B cell (primary cell): ENCODE measurements around the gene PIGQ.

Experiments
- CTCF ChIP-seq: fragments of 200-600 bp; IDR thresholded peaks from one replicate; pipeline ENCODE4 v1.8.0; 2022; ENCODE audit warnings: antibody characterized with exemption, mild to moderate bottlenecking
- EZH2 ChIP-seq: IDR thresholded peaks from 2 replicates; pipeline ENCODE4 v1.6.1; 2012; ENCODE audit warnings: borderline replicate concordance, low read depth, mild to moderate bottlenecking, moderate library complexity, low read length; ENCODE audit not compliant: insufficient read depth, poor library complexity, severe bottlenecking

- TF ChIP-seq CTCF = no peak
- no peak for TF ChIP-seq EZH2
Measured at GRCh38 chr16:528111-529011, 41.4 kb upstream of the PIGQ start.
